ENCODE measurements around the gene UBR3. TPM values are rescaled to one million over a fixed set of nuclear protein-coding genes. Genes with fewer than 3 reads are reported as not detected.
"Not testable (repeated sequence)": the region's sequence is repeated elsewhere in the genome, so short reads cannot be mapped to it uniquely, and the experiment has no call there.

Gene UBR3
- total RNA-seq, 4 donors from 2014 or later, result 101 to 192 (median 114) TPM

DNA sequence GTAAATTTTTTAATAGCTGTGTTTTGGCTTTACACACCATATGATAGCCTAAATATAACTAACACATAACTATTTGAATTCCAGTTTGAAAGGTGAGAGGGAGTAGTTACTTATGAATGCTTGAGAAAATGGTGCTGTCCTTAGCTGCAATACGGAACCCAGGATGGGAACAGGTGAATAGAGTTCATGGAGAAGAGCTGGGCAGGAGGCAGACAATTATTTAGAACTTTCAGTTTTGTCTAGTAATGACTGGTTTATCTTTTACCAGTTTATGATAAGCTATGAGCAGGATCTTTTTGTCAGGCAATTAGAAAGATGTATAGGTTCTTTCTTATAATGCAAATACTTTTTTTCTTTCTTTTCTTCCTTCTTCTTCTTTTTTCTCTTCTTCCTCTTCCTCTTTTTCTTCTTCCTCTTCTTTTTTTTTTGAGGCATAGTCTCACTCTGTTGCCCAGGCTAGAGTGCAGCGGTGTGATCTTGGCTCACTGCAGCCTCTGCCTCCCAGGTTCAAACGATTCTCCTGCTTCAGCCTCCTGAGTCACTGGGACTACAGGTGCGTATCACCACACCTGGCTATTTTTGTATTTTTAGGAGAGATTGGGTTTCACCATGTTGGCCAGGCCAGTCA is 25.9 kb downstream of the UBR3 start:
- Histone ChIP-seq H3K27me3 (no peaks in the 10 kb centered on the region), H3K9me3 (no peaks in the 10 kb centered on the region), H3K27ac (no peak overlapping the region), H3K36me3 (no peaks in the 10 kb centered on the region), H3K4me3 (replicated peaks in 1 of 3) (no peak overlapping the region), H3K4me1 (peaks cover 18 to 41% of the 10 kb centered on the region in 2 donors)
- 94% methylated on average over 4 of the region's 4 CpGs for WGBS, 2 donors
- DNase-seq, result no peak
- no peak for TF ChIP-seq POLR2A (IDR thresholded peaks at IDR 0.05)
- TF ChIP-seq, protein P1, sequence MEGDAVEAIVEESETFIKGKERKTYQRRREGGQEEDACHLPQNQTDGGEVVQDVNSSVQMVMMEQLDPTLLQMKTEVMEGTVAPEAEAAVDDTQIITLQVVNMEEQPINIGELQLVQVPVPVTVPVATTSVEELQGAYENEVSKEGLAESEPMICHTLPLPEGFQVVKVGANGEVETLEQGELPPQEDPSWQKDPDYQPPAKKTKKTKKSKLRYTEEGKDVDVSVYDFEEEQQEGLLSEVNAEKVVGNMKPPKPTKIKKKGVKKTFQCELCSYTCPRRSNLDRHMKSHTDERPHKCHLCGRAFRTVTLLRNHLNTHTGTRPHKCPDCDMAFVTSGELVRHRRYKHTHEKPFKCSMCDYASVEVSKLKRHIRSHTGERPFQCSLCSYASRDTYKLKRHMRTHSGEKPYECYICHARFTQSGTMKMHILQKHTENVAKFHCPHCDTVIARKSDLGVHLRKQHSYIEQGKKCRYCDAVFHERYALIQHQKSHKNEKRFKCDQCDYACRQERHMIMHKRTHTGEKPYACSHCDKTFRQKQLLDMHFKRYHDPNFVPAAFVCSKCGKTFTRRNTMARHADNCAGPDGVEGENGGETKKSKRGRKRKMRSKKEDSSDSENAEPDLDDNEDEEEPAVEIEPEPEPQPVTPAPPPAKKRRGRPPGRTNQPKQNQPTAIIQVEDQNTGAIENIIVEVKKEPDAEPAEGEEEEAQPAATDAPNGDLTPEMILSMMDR (IDR thresholded peaks at IDR 0.05), result no peak
- intact Hi-C loops (cut with DNase I), result no loop called here

DNA sequence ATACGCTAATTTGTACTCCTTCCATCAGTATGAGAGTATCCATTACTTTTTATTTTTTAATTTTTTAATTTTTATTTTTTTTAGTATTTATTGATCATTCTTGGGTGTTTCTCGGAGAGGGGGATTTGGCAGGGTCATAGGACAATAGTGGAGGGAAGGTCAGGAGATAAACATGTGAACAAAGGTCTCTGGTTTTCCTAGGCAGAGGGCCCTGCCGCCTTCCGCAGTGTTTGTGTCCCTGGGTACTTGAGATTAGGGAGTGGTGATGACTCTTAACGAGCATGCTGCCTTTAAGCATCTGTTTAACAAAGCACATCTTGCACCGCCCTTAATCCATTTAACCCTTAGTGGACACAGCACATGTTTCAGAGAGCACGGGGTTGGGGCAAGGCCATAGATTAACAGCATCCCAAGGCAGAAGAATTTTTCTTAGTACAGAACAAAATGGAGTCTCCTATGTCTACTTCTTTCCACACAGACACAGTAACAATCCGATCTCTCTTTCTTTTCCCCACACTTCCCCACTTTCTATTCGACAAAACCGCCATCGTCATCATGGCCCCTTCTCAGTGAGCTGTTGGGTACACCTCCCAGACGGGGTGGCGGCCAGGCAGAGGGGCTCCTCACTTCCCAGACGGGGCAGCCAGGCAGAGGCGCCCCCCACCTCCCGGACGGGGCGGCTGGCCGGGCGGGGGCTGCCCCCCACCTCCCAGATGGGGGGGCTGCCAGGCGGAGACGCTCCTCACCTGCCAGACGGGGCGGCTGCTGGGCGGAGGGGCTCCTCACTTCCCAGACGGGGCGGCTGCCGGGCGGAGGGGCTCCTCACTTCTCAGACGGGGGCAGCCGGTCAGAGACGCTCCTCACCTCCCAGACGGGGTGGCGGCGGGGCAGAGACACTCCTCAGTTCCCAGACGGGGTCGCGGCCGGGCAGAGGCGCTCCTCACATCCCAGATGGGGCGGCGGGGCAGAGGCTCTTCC is 28.3 kb downstream of the UBR3 start:
- intact Hi-C loops (cut with DNase I); H3K4me3 ChIP-seq (replicated peaks in 1 of 3); H3K9me3 ChIP-seq; DNase-seq; H3K27me3 ChIP-seq; H3K36me3 ChIP-seq; H3K27ac ChIP-seq: not testable (repeated sequence)
- WGBS, 2 donors, result 66 to 87% methylated on average over 12 to 26 of the region's 42 CpGs
- peaks cover 8 to 26% of the 10 kb centered on the region in 2 donors for H3K4me1 ChIP-seq

DNA sequence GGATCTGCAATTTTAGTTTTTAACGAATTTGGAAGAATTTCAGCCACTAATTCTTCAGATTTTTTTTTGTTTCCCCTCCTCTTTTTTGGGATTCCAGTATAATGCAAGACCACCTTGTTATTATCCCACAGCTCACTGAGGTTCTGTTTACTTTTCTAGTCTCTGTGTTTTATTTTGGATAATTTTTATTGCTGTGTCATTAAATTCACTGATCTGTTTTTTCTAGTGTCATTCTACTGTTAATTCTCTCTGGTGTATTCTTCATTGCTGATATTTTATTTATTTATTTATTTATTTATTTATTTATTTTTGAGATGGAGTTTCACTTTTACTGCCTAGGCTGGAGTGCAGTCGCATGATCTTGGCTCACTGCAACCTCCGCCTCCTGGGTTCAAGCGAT is 32.2 kb downstream of the UBR3 start:
- peaks cover 15 to 29% of the 10 kb centered on the region in 2 donors for H3K4me1 ChIP-seq
- 95 to 98% methylated on average over 4 of the region's 4 CpGs for WGBS, 2 donors
- H3K27ac ChIP-seq, result no peak overlapping the region
- DNase-seq, result no peak
- no peak overlapping the region for H3K4me3 ChIP-seq (replicated peaks in 1 of 3)
- TF ChIP-seq, protein P1 (IDR thresholded peaks at IDR 0.05), result no peak
- no peak for TF ChIP-seq POLR2A (IDR thresholded peaks at IDR 0.05)
- H3K36me3 ChIP-seq, result no peaks in the 10 kb centered on the region
- no peaks in the 10 kb centered on the region for H3K27me3 ChIP-seq
- intact Hi-C loops (cut with DNase I), result no loop called here
- no peaks in the 10 kb centered on the region for H3K9me3 ChIP-seq

DNA sequence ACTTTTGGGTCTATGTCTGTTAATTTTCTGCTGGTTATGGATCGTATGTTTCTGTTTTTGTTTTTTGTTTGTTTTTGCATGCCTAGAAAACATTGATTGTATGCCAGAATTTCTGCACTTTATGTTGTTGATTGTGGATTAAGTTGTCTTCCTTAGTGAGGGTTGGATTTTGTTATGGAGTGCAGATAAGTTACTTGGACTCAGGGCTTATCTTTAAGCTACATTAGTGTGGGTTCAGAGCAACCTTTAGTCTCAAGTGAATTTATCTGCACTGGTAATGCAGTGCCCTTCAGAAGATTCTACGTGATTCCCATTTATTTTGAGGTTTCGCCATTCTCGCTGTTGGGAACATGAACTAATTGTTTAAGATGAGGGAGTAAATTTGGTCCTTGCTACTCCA is 32.9 kb downstream of the UBR3 start:
- WGBS, 2 donors, result 96 to 97% methylated on average over 4 of the region's 4 CpGs
- TF ChIP-seq, protein P1 (IDR thresholded peaks at IDR 0.05), result no peak
- TF ChIP-seq POLR2A (IDR thresholded peaks at IDR 0.05), result no peak
- Histone ChIP-seq H3K4me3 (replicated peaks in 1 of 3) (no peak overlapping the region), H3K36me3 (no peaks in the 10 kb centered on the region), H3K9me3 (no peaks in the 10 kb centered on the region), H3K27ac (no peak overlapping the region), H3K27me3 (no peaks in the 10 kb centered on the region), H3K4me1 (peaks cover 15 to 22% of the 10 kb centered on the region in 2 donors)
- DNase-seq, result no peak
- intact Hi-C loops (cut with DNase I), result no loop called here

DNA sequence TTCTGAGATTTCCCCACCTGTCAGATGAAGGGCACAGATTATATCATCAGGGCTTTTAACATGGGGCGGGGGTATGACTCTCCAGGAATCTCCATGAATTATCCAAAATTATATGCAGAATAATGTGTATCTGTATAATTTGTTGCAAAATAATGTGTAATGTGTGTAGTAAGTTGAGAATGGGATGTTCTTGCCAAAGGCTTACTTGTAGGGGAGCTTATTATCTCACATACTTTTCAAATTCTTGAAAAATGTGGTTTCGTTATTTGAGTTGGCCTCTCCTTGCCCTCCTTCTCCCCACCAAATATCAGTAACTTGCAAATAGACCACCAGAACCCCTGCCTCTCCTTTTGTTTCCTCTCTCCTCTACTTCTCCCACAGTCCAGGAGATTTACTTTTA is 35.6 kb downstream of the UBR3 start:
- no peak for DNase-seq
- Histone ChIP-seq H3K9me3 (no peaks in the 10 kb centered on the region), H3K4me3 (replicated peaks in 1 of 3) (no peak overlapping the region), H3K36me3 (no peaks in the 10 kb centered on the region), H3K27ac (no peak overlapping the region), H3K27me3 (no peaks in the 10 kb centered on the region), H3K4me1 (peaks cover 15 to 19% of the 10 kb centered on the region in 2 donors)
- no peak for TF ChIP-seq POLR2A (IDR thresholded peaks at IDR 0.05)
- TF ChIP-seq, protein P1 (IDR thresholded peaks at IDR 0.05), result no peak
- intact Hi-C loops (cut with DNase I), result no loop called here
- 90% methylated on average over 2 of the region's 2 CpGs for WGBS, 2 donors
